ENCODE data around the gene NVL.

Gene NVL

DNA sequence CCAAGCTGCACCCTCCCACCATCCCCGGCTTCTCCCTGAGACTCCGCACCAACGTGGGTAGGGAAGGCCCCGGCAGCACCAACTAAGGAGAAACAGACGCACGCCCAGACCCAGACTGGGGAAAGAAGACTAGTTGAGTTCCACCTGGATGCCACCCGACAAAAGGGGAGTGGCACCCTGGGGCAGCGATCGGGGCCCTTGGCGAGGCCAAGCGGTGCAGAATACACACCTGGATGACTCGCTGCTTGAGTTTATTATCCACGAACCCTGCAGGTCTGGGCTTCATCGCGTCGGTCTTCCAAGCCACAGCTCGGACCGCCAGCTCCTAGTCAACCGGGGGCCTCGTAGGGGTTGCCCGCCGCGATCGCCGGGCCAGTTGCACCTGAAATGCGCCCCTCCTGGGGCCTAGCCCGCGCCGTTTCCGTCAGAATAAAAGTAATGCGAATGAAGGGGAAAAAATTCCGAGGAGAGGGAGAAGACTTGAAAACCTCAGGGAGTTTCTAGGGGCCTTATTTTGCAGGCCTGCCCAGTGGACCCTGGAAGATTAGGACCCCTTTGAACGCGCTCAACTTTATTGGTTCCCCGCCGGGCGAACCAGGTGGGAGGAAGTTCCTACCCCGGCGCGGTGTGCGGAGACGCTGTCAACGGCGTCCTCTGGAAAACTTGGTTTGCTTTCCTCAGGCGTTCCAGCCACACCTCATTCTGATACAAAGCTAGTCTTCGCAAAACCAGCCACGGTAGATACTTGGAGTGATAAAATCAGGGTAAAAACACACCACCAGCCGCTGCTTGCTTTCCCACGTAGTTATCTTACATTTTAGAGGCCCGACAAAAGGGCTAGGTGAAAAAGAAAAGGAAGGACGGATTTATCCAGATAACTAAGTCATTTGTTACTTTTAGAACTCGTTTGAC is at the start of gene NVL:
Gene NVL (minus strand): TSS at position 331 of the 912 bp plus-strand sequence. CDS start 45 bp downstream, at position 286.
- H3K27ac ChIP-seq (ENCODE audit: low read depth, low read length) = peak within 1 kb of the TSS; percentile 66
- H3K36me3 ChIP-seq (ENCODE audit: insufficient read depth, low read length) = no peaks in the 10 kb centered on the region
- H3K4me1 ChIP-seq (ENCODE audit: insufficient read depth, low read length) = peaks cover 14% of the 10 kb centered on the region
- peak within 1 kb of the TSS; percentile 81 to 82 for H3K4me3 ChIP-seq (ENCODE audit: low read depth in 1 of 2, low read length in 2 of 2)
- no peaks in the 10 kb centered on the region for H3K27me3 ChIP-seq (ENCODE audit: control insufficient read depth in 1 of 2, insufficient read depth in 2 of 2, low read length in 2 of 2)
- peak within 1 kb of the TSS; percentile 76 for H3K9ac ChIP-seq (ENCODE audit: low read length)
- no peaks in the 10 kb centered on the region for H3K9me3 ChIP-seq (ENCODE audit: low read length)

DNA sequence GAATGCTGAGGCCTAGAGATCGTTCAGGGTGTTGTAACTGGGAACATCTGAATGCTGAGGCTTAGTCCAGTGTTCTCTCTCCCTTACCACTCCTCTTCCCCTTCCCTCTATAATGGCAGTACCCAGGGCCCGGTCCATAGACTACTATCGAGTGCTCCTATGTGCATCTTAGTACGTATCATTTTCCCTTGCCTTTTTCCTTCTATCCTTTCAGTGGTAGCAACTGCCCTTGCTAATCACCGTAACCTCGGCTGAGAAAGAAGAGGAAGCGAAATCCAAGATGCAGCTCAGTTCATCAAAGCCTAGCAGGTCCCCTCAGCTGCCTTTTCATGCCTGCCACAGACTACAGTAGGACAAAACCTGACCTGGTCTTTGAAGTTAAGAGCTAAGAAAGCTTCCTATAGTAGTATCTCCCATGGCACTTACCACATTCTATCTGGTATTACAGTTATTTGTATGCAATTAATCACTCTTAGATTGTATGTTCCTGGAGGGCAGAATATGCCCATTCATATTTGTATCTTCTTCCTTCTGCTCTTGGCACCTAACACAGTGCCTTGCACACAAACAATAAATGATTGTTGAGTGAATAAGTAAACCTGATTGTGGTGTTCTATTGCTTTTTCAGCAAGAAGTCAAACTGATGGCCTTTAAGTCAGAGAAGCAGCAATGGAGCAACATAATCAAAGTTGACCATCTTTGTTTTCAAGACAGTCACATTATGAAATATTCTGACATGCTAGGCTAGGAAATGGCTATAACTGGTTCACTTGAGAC is 49.1 kb upstream of the NVL start:
- H3K36me3 ChIP-seq (ENCODE audit: insufficient read depth, low read length) = peaks cover 47% of the 10 kb centered on the region
- H3K9me3 ChIP-seq (ENCODE audit: low read length) = no peaks in the 10 kb centered on the region
- H3K4me1 ChIP-seq (ENCODE audit: insufficient read depth, low read length) = no peaks in the 10 kb centered on the region
- no peak overlapping the region for H3K27ac ChIP-seq (ENCODE audit: low read depth, low read length)
- H3K9ac ChIP-seq (ENCODE audit: low read length) = no peak overlapping the region
- no peak overlapping the region for H3K4me3 ChIP-seq (ENCODE audit: low read depth in 1 of 2, low read length in 2 of 2)
- H3K27me3 ChIP-seq (ENCODE audit: control insufficient read depth in 1 of 2, insufficient read depth in 2 of 2, low read length in 2 of 2) = no peaks in the 10 kb centered on the region

DNA sequence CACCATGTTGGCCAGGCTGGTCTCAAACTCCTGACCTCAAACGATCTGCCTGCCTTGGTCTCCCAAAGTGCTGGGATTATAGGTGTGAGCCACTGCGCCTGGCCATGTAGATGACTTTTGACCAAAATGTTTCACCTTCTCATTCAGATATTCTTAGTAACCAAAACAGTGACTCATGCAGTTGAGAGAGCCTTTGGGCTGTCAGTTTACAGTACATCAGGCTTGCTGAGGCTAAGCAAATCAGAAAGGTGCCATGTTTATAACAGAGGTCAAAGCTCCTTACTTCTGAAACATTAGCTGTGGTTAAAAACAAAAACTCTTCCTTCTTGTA is 47.7 kb upstream of the NVL start:
- peaks cover 56% of the 10 kb centered on the region for H3K36me3 ChIP-seq (ENCODE audit: insufficient read depth, low read length)
- H3K27ac ChIP-seq (ENCODE audit: low read depth, low read length) = no peak overlapping the region
- no peaks in the 10 kb centered on the region for H3K4me1 ChIP-seq (ENCODE audit: insufficient read depth, low read length)
- H3K27me3 ChIP-seq (ENCODE audit: control insufficient read depth in 1 of 2, insufficient read depth in 2 of 2, low read length in 2 of 2) = no peaks in the 10 kb centered on the region
- no peak overlapping the region for H3K4me3 ChIP-seq (ENCODE audit: low read depth in 1 of 2, low read length in 2 of 2)
- H3K9ac ChIP-seq (ENCODE audit: low read length) = no peak overlapping the region
- H3K9me3 ChIP-seq (ENCODE audit: low read length) = no peaks in the 10 kb centered on the region

DNA sequence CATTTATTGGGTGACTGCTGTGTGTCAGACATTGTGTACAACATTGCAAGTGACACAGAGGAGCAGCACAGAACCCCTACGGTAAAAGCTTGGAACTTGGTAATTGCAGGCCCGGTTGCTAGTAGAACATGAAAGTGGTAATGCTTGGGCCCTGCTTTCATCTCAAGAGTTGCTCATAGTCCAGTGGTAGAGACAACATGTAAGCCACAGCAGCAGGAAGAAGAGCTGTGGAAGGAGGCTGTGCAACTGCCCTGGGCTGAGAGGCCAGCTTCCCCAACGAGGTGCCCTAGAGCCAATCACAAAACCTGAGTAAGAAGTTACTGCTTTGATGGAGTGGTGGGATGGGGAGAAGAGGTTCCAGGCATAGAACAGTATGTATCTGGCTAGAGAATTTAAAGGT is 45.1 kb upstream of the NVL start:
- Histone ChIP-seq H3K9ac (ENCODE audit: low read length) (no peak overlapping the region), H3K27ac (ENCODE audit: low read depth, low read length) (no peak overlapping the region)

DNA sequence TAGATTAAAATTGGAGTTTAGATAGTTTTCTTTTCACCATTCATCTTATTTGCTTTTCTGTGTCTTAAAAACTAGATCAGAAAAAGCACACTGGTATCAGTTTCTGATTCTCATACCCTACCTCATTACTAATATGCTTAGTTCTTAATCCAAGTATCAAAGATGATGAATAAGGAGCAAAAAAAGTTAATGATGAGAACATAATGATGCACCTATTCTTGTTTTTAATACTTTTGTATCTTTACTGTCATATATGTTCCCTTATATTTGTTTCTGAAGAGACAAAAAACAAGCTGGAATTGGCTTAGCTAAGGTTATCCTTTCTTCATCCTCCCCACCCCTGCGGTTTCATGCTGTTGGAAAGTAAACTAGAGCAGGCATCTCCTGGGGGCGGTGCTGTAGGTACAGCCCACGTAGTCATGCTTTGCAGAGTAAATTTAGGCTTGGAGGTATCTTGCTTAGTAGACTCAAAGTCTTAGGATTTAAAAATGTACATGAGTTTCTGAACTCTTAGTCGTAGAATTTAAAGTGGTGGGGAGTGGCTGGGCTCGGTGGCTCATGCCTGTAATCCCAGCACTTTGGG is 43.1 kb upstream of the NVL start:
- no peak overlapping the region for H3K9ac ChIP-seq (ENCODE audit: low read length)
- H3K4me1 ChIP-seq (ENCODE audit: insufficient read depth, low read length) = no peaks in the 10 kb centered on the region
- H3K27me3 ChIP-seq (ENCODE audit: control insufficient read depth in 1 of 2, insufficient read depth in 2 of 2, low read length in 2 of 2) = no peaks in the 10 kb centered on the region
- H3K27ac ChIP-seq (ENCODE audit: low read depth, low read length) = no peak overlapping the region
- no peak overlapping the region for H3K4me3 ChIP-seq (ENCODE audit: low read depth in 1 of 2, low read length in 2 of 2)
- H3K36me3 ChIP-seq (ENCODE audit: insufficient read depth, low read length) = peaks cover 63% of the 10 kb centered on the region
- no peaks in the 10 kb centered on the region for H3K9me3 ChIP-seq (ENCODE audit: low read length)

More for the DNA sequence above, 45.1 kb upstream of the NVL start:
- no peak overlapping the region for H3K4me3 ChIP-seq (ENCODE audit: low read depth in 1 of 2, low read length in 2 of 2)
- no peaks in the 10 kb centered on the region for H3K27me3 ChIP-seq (ENCODE audit: control insufficient read depth in 1 of 2, insufficient read depth in 2 of 2, low read length in 2 of 2)
- no peaks in the 10 kb centered on the region for H3K9me3 ChIP-seq (ENCODE audit: low read length)
- peaks cover 63% of the 10 kb centered on the region for H3K36me3 ChIP-seq (ENCODE audit: insufficient read depth, low read length)
- H3K4me1 ChIP-seq (ENCODE audit: insufficient read depth, low read length) = no peaks in the 10 kb centered on the region

DNA sequence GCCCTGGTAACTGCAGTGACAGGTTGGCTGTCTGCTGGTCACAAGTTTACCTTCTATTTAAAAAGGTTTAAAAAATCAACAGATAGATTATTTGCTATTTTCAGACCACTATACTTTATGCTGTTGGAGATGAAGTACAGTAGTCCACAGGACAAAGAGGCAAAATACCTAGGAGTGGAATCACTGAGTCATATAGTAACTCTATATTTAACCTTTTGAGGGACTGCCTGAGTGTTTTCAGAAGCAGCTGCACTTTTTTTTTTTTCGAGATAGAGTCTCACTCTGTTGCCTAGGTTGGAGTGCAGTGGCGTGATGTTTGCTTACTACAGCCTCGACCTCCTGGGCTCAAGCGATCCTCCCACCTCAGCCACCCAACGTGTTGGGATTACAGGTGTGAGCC is 38.4 kb upstream of the NVL start:
- Histone ChIP-seq H3K4me3 (ENCODE audit: low read depth in 1 of 2, low read length in 2 of 2) (no peak overlapping the region), H3K27me3 (ENCODE audit: control insufficient read depth in 1 of 2, insufficient read depth in 2 of 2, low read length in 2 of 2) (no peaks in the 10 kb centered on the region), H3K9ac (ENCODE audit: low read length) (no peak overlapping the region), H3K9me3 (ENCODE audit: low read length) (no peaks in the 10 kb centered on the region), H3K4me1 (ENCODE audit: insufficient read depth, low read length) (no peaks in the 10 kb centered on the region), H3K27ac (ENCODE audit: low read depth, low read length) (no peak overlapping the region), H3K36me3 (ENCODE audit: insufficient read depth, low read length) (peaks cover 34% of the 10 kb centered on the region)

DNA sequence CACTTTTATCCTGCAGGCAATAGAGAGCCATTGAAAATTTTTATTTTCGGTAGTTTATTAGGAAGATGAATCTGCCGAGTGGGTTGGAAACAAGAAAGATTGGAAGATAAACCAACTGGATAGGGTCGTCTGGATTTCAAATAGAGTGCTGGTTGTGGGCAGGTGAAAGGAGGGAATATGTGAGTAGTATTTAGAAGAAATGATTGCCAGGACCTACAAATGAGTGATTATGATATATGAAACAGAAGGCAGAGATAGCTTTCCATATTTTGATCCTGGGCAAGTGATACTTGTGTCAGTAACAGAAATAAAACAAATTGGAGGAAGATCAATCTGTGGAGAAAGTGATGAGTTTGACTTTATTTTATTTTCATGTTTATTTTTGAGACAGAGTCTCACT is 29.2 kb upstream of the NVL start:
- Histone ChIP-seq H3K4me1 (ENCODE audit: insufficient read depth, low read length) (peaks cover 22% of the 10 kb centered on the region), H3K36me3 (ENCODE audit: insufficient read depth, low read length) (no peaks in the 10 kb centered on the region), H3K27ac (ENCODE audit: low read depth, low read length) (no peak overlapping the region), H3K9ac (ENCODE audit: low read length) (no peak overlapping the region), H3K9me3 (ENCODE audit: low read length) (no peaks in the 10 kb centered on the region), H3K27me3 (ENCODE audit: control insufficient read depth in 1 of 2, insufficient read depth in 2 of 2, low read length in 2 of 2) (no peaks in the 10 kb centered on the region), H3K4me3 (ENCODE audit: low read depth in 1 of 2, low read length in 2 of 2) (no peak overlapping the region)

DNA sequence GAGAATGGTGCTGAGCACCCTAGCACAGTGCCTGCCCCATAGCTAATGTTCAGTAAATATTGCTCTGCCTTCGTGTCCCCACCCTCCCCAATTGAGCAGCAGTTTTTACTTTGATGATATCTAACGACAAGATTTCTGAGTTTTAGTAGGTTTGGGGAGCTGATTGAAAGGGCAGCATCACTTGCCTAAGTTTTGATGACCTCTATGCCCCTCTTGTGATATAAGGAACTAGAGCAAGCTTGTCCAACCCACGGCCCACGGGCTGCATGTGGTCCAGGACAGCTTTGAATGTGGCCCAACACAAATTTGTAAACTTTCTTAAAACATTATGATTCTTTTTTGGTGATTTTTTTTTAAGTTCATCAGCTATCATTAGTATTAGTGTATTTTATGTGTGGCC is 28.3 kb upstream of the NVL start:
- peaks cover 22% of the 10 kb centered on the region for H3K4me1 ChIP-seq (ENCODE audit: insufficient read depth, low read length)
- no peaks in the 10 kb centered on the region for H3K9me3 ChIP-seq (ENCODE audit: low read length)
- H3K36me3 ChIP-seq (ENCODE audit: insufficient read depth, low read length) = no peaks in the 10 kb centered on the region
- H3K4me3 ChIP-seq (ENCODE audit: low read depth in 1 of 2, low read length in 2 of 2) = peak overlapping the region in 1 of 2 donors; percentile 75
- H3K27ac ChIP-seq (ENCODE audit: low read depth, low read length) = no peak overlapping the region
- H3K27me3 ChIP-seq (ENCODE audit: control insufficient read depth in 1 of 2, insufficient read depth in 2 of 2, low read length in 2 of 2) = no peaks in the 10 kb centered on the region
- H3K9ac ChIP-seq (ENCODE audit: low read length) = peak overlapping the region; percentile 9

DNA sequence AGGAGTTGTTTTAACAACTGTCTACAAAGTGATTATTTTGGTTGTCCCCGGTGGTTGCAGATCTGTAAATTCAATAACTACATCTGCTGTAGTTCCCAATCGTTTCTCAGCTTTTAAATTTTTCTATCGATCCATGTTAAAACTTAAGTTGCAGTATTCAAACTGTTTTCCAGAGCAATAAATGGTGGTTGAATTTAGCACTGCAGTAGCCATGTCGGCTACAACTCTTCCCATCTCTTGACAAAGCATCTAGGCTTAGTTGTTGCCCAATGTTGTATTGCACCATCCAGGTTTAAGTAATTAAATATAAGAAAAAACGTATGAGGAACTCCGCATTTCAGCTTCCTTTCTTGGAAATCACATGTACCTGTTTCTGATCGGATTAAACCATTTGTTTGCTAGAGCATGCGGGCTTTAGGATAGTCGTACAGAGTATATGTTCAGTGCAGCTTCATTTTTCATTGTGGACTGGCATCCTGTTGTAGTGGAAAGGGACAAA is 27.7 kb upstream of the NVL start:
- H3K27me3 ChIP-seq (ENCODE audit: control insufficient read depth in 1 of 2, insufficient read depth in 2 of 2, low read length in 2 of 2) = no peaks in the 10 kb centered on the region
- H3K4me1 ChIP-seq (ENCODE audit: insufficient read depth, low read length) = peaks cover 22% of the 10 kb centered on the region
- H3K9me3 ChIP-seq (ENCODE audit: low read length) = no peaks in the 10 kb centered on the region
- H3K36me3 ChIP-seq (ENCODE audit: insufficient read depth, low read length) = no peaks in the 10 kb centered on the region
- peak overlapping the region; percentile 98 for H3K27ac ChIP-seq (ENCODE audit: low read depth, low read length)
- peak overlapping the region; percentile 75 to 85 for H3K4me3 ChIP-seq (ENCODE audit: low read depth in 1 of 2, low read length in 2 of 2)
- H3K9ac ChIP-seq (ENCODE audit: low read length) = peak overlapping the region; percentile 9

DNA sequence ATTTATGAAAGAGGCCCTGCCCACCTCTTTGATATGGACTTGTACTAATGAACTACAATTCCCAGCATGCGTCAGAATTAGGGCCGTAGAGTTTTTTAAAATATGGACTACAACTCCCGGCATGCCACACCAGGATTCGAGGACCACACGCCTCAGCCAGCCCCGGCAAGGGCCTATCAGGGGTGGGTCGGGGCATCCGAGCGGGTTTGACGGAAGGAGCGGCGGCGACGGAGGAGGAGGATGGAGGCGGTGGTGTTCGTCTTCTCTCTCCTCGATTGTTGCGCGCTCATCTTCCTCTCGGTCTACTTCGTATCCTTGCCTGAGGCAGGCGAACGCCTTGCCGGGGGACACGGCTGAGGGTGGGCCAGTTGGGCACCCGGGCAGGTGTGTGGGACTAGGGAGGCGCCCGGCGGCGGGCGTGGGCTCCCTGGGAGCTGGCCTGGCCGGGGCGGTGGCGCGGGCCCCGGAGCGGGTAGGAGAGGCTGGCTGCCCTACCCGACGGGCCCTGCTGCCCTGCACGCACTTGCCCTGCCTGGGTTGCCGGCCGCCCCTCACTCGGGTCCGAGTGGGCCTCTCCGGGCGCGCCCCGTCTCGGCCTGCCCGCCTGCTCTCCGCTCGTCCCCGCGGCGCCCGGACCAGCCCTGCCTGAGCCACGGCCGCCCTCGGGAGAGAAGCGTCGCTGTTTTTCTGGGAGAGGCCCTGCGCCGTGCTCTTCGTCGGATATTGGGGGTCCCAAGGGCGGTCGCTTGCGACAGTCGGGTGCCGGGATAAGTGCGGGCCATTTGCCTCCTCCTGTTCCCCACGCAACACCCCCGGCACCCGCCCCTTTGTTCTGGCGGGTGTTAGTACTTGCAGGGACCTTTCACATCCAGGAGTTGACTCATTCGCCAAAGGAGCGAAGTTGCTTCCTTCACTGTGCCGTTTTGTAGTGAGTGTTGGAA is 27.0 kb upstream of the NVL start, which contains the start of gene CNIH4:
Gene CNIH4 (plus strand): TSS at position 195 of the 941 bp plus-strand sequence. CDS start 46 bp downstream, at position 241.
- H3K9me3 ChIP-seq (ENCODE audit: low read length) = no peaks in the 10 kb centered on the region
- peak within 1 kb of the TSS; percentile 9 for H3K9ac ChIP-seq (ENCODE audit: low read length)
- H3K27me3 ChIP-seq (ENCODE audit: control insufficient read depth in 1 of 2, insufficient read depth in 2 of 2, low read length in 2 of 2) = no peaks in the 10 kb centered on the region
- peak within 1 kb of the TSS; percentile 98 for H3K27ac ChIP-seq (ENCODE audit: low read depth, low read length)
- H3K4me3 ChIP-seq (ENCODE audit: low read depth in 1 of 2, low read length in 2 of 2) = peak within 1 kb of the TSS; percentile 75 to 85
- H3K36me3 ChIP-seq (ENCODE audit: insufficient read depth, low read length) = no peaks in the 10 kb centered on the region
- peaks cover 22% of the 10 kb centered on the region for H3K4me1 ChIP-seq (ENCODE audit: insufficient read depth, low read length)
